Stomach (tissue), 9 donors: Measurements from ENCODE around the gene SLC35E3. TPM values are rescaled to one million over a fixed set of nuclear protein-coding genes. Genes with fewer than 3 reads are reported as not detected.
"Not testable (repeated sequence)": the region's sequence is repeated elsewhere in the genome, so short reads cannot be mapped to it uniquely, and the experiment has no call there.

Source experiments
- DNase-seq, 2 donors: peaks; one replicate each; pipeline versions ENCODE4 v3.0.0 to v3.0.0-alpha.2; 2013 to 2019
- H3K27ac ChIP-seq, 5 donors: fragments of 200-600 bp in 4 of 5; sonication (generic) in 4 of 5; one replicate each; pipeline ENCODE4 v1.5.1; 2013 to 2019; ENCODE audit warnings: mild to moderate bottlenecking in 1 of 5, moderate library complexity in 1 of 5
- H3K27me3 ChIP-seq, 3 donors: fragments of 200-600 bp; sonication (generic); one replicate each; pipeline ENCODE4 v1.5.1; 2017 to 2019; ENCODE audit warnings: mixed run types in 1 of 3
- H3K36me3 ChIP-seq, 4 donors: fragments of 200-600 bp; sonication (generic); 1 replicate in 3 of 4; 2 replicates in 1 of 4; pipeline ENCODE4 v1.5.1; 2016 to 2019
- H3K4me1 ChIP-seq, 4 donors: fragments of 200-600 bp; sonication (generic); one replicate each; pipeline ENCODE4 v1.5.1; 2016 to 2019
- H3K4me3 ChIP-seq, 4 donors: fragments of 200-600 bp; sonication (generic) in 3 of 4; one replicate each; pipeline ENCODE4 v1.5.1; 2016 to 2019; ENCODE audit warnings: mild to moderate bottlenecking in 1 of 4
- H3K9me3 ChIP-seq, 4 donors: fragments of 200-600 bp; sonication (generic); one replicate each; pipeline ENCODE4 v1.5.1; 2016 to 2019
- CTCF ChIP-seq, 7 experiments: fragments of 450-650 bp in 4 of 7; fragments of 200-600 bp in 3 of 7; sonication (generic) in 3 of 7; IDR thresholded peaks; one replicate each; pipeline ENCODE4 v1.5.1; 2016 to 2019; ENCODE audit warnings: antibody characterized with exemption in 7 of 7, control low read depth in 2 of 7, mild to moderate bottlenecking in 1 of 7
- EP300 ChIP-seq: sonication (generic); formaldehyde crosslinking; IDR thresholded peaks from one replicate; pipeline ENCODE4 v1.6.1; 2017; ENCODE audit warnings: antibody characterized with exemption
- POLR2A ChIP-seq, 4 donors: fragments of 450-650 bp; IDR thresholded peaks; one replicate each; pipeline ENCODE4 v1.6.1; 2016; ENCODE audit warnings: antibody characterized with exemption in 4 of 4, control low read depth in 2 of 4, mild to moderate bottlenecking in 1 of 4, moderate library complexity in 1 of 4
- POLR2AphosphoS5 ChIP-seq, 3 donors: sonication (generic); formaldehyde crosslinking; IDR thresholded peaks; one replicate each; pipeline ENCODE4 v1.6.1; 2016; ENCODE audit warnings: antibody characterized with exemption in 3 of 3
- WGBS, 5 donors: extraction: QIAGEN DNeasy Blood & Tissue Kit in 3 of 5; methylation state at CpG; one replicate each; pipeline versions ENCODE4 v1.1.5 to v1.1.7; 2013 to 2018; 5-methylcytosine and 5-hydroxymethylcytosine counted together
- intact Hi-C: fragments of 100-400 bp; cut with DNase I; formaldehyde crosslinking; loops from one replicate; pipeline ENCODE4 v1.15.1; 2023; ENCODE audit warnings: low total_unique reads
- polyA plus RNA-seq, 3 donors: library from polyadenylated mRNA; stranded (reverse); fragments of 200-250 nt; gene quantifications; one replicate each; pipeline ENCODE4 v1.2.3, GENCODE V29; 2013
- total RNA-seq, 5 donors: library from RNA; depleted of rRNA; stranded (reverse); fragments of >200 nt; gene quantifications; one replicate each; pipeline versions ENCODE4 v1.1.0 to v1.2.3, GENCODE V29; 2014 to 2016
- donor health status: healthy with polysubstance abuse.
- donor health status: Bipolar disorder and iron deficiency.
- donor health status: healthy.

SLC35E3 gene
- total and polyA plus RNA-seq, 8 donors: under 0.01 to 5.9 (median 1.9) TPM

GRCh38 chr12:68815928-68816800, 70.2 kb downstream of the SLC35E3 start:
- no peak overlapping the region for H3K4me3 ChIP-seq
- H3K9me3 ChIP-seq: no peaks in the 10 kb centered on the region
- TF ChIP-seq EP300 (no peak), POLR2A (IDR thresholded peaks at IDR 0.05) (no peak), CTCF (IDR thresholded peaks at IDR 0.05) (no peak), POLR2AphosphoS5 (IDR thresholded peaks at IDR 0.05) (no peak)
- WGBS, 5 donors: 95 to 97% (median 97%) methylated on average over 8 of the region's 8 CpGs
- no peak for DNase-seq
- no peaks in the 10 kb centered on the region for H3K27me3 ChIP-seq
- intact Hi-C loops: no loop called here
- H3K4me1 ChIP-seq: peaks cover 19 to 60% (median 35%) of the 10 kb centered on the region in 4 donors
- H3K27ac ChIP-seq: no peak overlapping the region
- H3K36me3 ChIP-seq: peaks cover 45 to 95% (median 90%) of the 10 kb centered on the region in 4 donors

GRCh38 chr12:68819481-68819880, 73.5 kb downstream of the SLC35E3 start:
- Histone ChIP-seq H3K36me3 (peaks cover 50 to 98% (median 95%) of the 10 kb centered on the region in 4 donors), H3K4me1 (peaks cover 5 to 32% (median 11%) of the 10 kb centered on the region in 4 donors)
- H3K9me3 ChIP-seq, H3K4me3 ChIP-seq, H3K27ac ChIP-seq, H3K27me3 ChIP-seq, DNase-seq, intact Hi-C loops: not testable (repeated sequence)
- whole genome bisulfite sequencing, 5 donors: 89 to 97% (median 94%) methylated on average over 13 of the region's 13 CpGs

GRCh38 chr12:68821357-68822188, 75.6 kb downstream of the SLC35E3 start:
- no peak for TF ChIP-seq CTCF (IDR thresholded peaks at IDR 0.05)
- no peak for TF ChIP-seq POLR2AphosphoS5 (IDR thresholded peaks at IDR 0.05)
- TF ChIP-seq POLR2A (IDR thresholded peaks at IDR 0.05): no peak
- TF ChIP-seq EP300: no peak
- H3K36me3 ChIP-seq: peaks cover 62 to 98% (median 95%) of the 10 kb centered on the region in 4 donors
- no peak overlapping the region for H3K27ac ChIP-seq
- H3K27me3 ChIP-seq: no peaks in the 10 kb centered on the region
- DNase-seq: no peak
- intact Hi-C loops: no loop called here
- peaks cover 0 to 11% (median 0%) of the 10 kb centered on the region in 4 donors for H3K4me1 ChIP-seq
- 86 to 91% (median 89%) methylated on average over 6 of the region's 6 CpGs for WGBS, 5 donors
- H3K9me3 ChIP-seq: no peaks in the 10 kb centered on the region
- no peak overlapping the region for H3K4me3 ChIP-seq

- Histone ChIP-seq H3K9me3 (no peaks in the 10 kb centered on the region), H3K27me3 (no peaks in the 10 kb centered on the region), H3K27ac (no peak overlapping the region), H3K36me3 (peaks cover 66 to 99% (median 95%) of the 10 kb centered on the region in 4 donors), H3K4me3 (no peak overlapping the region), H3K4me1 (peaks cover 0 to 6% (median 0%) of the 10 kb centered on the region in 4 donors)
- 75 to 89% (median 81%) methylated on average over 3 of the region's 3 CpGs for WGBS, 5 donors
- intact Hi-C loops: no loop called here
- TF ChIP-seq EP300 (no peak), CTCF (IDR thresholded peaks at IDR 0.05) (no peak), POLR2A (IDR thresholded peaks at IDR 0.05) (no peak), POLR2AphosphoS5 (IDR thresholded peaks at IDR 0.05) (no peak)
- no peak for DNase-seq
Observed at GRCh38 chr12:68823696-68824095, 77.7 kb downstream of the SLC35E3 start.
